ENCODE measurements around the gene BRWD1. TPM values are rescaled to one million over a fixed set of nuclear protein-coding genes. Genes with fewer than 3 reads are reported as not detected.

BRWD1 gene
- total and polyA plus RNA-seq, 2 of the 13 experiments (the other 11 are each of a cell fraction or from before 2014, with no cell fraction given), result 13.9 to 28.0 TPM

DNA sequence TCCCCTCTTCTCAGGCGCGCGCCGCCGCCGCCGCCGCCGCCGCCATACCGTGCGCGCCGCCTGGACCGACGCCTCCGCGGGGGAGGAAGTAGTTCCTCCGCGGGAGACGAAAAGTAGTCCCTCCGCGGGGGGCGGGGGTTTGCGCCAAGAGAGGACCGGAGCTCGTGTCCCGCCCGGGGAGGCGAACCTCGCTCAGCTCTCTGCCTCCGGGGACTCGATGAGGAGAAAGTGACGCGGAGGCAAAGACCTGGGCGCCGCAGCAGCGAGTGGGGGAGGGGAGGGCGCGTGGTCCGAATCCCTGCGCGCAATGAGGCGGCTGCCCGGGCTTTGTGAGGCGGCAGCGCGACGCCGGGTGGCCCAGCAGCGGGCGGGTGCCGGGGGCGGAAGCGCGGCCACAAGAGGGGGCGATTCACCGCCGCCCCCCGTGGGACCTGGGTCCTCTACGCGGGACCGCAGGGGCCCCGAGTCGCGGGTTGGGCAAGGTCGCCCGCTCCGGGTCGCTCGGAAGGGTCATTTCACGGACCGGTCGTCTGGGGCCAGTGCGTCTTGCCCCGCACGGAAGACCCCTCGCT is at the start of gene BRWD1 (continued):
- TF ChIP-seq, protein P1, sequence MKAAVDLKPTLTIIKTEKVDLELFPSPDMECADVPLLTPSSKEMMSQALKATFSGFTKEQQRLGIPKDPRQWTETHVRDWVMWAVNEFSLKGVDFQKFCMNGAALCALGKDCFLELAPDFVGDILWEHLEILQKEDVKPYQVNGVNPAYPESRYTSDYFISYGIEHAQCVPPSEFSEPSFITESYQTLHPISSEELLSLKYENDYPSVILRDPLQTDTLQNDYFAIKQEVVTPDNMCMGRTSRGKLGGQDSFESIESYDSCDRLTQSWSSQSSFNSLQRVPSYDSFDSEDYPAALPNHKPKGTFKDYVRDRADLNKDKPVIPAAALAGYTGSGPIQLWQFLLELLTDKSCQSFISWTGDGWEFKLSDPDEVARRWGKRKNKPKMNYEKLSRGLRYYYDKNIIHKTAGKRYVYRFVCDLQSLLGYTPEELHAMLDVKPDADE (CRISPR knock-in tag; IDR thresholded peaks at IDR 0.05), result no peak
- TF ChIP-seq, protein P2, sequence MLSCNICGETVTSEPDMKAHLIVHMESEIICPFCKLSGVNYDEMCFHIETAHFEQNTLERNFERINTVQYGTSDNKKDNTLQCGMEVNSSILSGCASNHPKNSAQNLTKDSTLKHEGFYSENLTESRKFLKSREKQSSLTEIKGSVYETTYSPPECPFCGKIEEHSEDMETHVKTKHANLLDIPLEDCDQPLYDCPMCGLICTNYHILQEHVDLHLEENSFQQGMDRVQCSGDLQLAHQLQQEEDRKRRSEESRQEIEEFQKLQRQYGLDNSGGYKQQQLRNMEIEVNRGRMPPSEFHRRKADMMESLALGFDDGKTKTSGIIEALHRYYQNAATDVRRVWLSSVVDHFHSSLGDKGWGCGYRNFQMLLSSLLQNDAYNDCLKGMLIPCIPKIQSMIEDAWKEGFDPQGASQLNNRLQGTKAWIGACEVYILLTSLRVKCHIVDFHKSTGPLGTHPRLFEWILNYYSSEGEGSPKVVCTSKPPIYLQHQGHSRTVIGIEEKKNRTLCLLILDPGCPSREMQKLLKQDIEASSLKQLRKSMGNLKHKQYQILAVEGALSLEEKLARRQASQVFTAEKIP (CRISPR knock-in tag; IDR thresholded peaks at IDR 0.05; ENCODE audit: borderline replicate concordance), result no peak
- TF ChIP-seq ZNF160 (CRISPR knock-in tag; IDR thresholded peaks at IDR 0.05), result 0 out of 2 replicates have a peak, but pooled peaks have one; percentile 75
- peak; percentile 56; the same call in 1 of the 2 replicates for TF ChIP-seq ZNF30 (CRISPR knock-in tag; IDR thresholded peaks at IDR 0.05)
- TF ChIP-seq BHLHE40 (IDR thresholded peaks at IDR 0.05; ENCODE audit: low read length), result no peak
- TF ChIP-seq, protein P3, sequence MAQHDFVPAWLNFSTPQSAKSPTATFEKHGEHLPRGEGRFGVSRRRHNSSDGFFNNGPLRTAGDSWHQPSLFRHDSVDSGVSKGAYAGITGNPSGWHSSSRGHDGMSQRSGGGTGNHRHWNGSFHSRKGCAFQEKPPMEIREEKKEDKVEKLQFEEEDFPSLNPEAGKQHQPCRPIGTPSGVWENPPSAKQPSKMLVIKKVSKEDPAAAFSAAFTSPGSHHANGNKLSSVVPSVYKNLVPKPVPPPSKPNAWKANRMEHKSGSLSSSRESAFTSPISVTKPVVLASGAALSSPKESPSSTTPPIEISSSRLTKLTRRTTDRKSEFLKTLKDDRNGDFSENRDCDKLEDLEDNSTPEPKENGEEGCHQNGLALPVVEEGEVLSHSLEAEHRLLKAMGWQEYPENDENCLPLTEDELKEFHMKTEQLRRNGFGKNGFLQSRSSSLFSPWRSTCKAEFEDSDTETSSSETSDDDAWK (CRISPR knock-in tag; IDR thresholded peaks at IDR 0.05), result no peak
- TF ChIP-seq ZNF143 (CRISPR knock-in tag; IDR thresholded peaks at IDR 0.05), result no peak
- TF ChIP-seq MYC (CRISPR knock-in tag; IDR thresholded peaks at IDR 0.05; ENCODE audit: borderline replicate concordance), result peak; percentile 97
- no peak for TF ChIP-seq ZNF44 (CRISPR knock-in tag; IDR thresholded peaks at IDR 0.05)
- TF ChIP-seq, protein P4, sequence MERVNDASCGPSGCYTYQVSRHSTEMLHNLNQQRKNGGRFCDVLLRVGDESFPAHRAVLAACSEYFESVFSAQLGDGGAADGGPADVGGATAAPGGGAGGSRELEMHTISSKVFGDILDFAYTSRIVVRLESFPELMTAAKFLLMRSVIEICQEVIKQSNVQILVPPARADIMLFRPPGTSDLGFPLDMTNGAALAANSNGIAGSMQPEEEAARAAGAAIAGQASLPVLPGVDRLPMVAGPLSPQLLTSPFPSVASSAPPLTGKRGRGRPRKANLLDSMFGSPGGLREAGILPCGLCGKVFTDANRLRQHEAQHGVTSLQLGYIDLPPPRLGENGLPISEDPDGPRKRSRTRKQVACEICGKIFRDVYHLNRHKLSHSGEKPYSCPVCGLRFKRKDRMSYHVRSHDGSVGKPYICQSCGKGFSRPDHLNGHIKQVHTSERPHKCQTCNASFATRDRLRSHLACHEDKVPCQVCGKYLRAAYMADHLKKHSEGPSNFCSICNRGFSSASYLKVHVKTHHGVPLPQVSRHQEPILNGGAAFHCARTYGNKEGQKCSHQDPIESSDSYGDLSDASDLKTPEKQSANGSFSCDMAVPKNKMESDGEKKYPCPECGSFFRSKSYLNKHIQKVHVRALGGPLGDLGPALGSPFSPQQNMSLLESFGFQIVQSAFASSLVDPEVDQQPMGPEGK (CRISPR knock-in tag; IDR thresholded peaks at IDR 0.05), result peak; percentile 95
- peak; percentile 63; the same call in 1 of the 2 replicates for TF ChIP-seq PHF8 (CRISPR knock-in tag; IDR thresholded peaks at IDR 0.05)
- peak; percentile 97 for TF ChIP-seq XRCC5 (optimal IDR thresholded peaks at IDR 0.05; ENCODE audit: low read length)
- TF ChIP-seq HDAC2 (CRISPR knock-in tag; IDR thresholded peaks at IDR 0.05), result peak; percentile 18; the same call in 1 of the 2 replicates
- TF ChIP-seq, protein P5, sequence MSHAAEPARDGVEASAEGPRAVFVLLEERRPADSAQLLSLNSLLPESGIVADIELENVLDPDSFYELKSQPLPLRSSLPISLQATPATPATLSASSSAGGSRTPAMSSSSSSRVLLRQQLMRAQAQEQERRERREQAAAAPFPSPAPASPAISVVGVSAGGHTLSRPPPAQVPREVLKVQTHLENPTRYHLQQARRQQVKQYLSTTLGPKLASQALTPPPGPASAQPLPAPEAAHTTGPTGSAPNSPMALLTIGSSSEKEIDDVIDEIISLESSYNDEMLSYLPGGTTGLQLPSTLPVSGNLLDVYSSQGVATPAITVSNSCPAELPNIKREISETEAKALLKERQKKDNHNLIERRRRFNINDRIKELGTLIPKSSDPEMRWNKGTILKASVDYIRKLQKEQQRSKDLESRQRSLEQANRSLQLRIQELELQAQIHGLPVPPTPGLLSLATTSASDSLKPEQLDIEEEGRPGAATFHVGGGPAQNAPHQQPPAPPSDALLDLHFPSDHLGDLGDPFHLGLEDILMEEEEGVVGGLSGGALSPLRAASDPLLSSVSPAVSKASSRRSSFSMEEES (CRISPR knock-in tag; IDR thresholded peaks at IDR 0.05), result peak; percentile 62
- 0 out of 2 replicates have a peak, but pooled peaks have one; percentile 23 for TF ChIP-seq EEA1 (CRISPR knock-in tag; IDR thresholded peaks at IDR 0.05; ENCODE audit: borderline replicate concordance)
